Muscle of leg (tissue), 11 donors: ENCODE results near the gene TSTD2. TPM values are rescaled to one million over a fixed set of nuclear protein-coding genes. Genes with fewer than 3 reads are reported as not detected.
A peak's percentile ranks its signal among the peaks of the same experiment; 100 is the strongest.

ENCODE experiments used
- DNase-seq: peaks from one replicate; pipeline ENCODE4 v3.0.0; 2013
- H3K27ac ChIP-seq: one replicate; pipeline ENCODE4 v1.5.1; 2013; ENCODE audit warnings: mild to moderate bottlenecking, low read length, control low read depth
- H3K27me3 ChIP-seq: one replicate; pipeline ENCODE4 v1.6.1; 2013; ENCODE audit warnings: low read length; ENCODE audit not compliant: control insufficient read depth, insufficient read depth
- H3K36me3 ChIP-seq: one replicate; pipeline ENCODE4 v1.6.1; 2013; ENCODE audit warnings: low read length; ENCODE audit not compliant: control insufficient read depth, insufficient read depth
- H3K4me1 ChIP-seq: one replicate; pipeline ENCODE4 v1.6.1; 2013; ENCODE audit warnings: low read length; ENCODE audit not compliant: control insufficient read depth, insufficient read depth
- H3K4me3 ChIP-seq: one replicate; pipeline ENCODE4 v1.5.1; 2013; ENCODE audit warnings: low read length, control low read depth
- H3K9me3 ChIP-seq: replicated peaks from 2 replicates; pipeline ENCODE4 v1.6.1; 2013; ENCODE audit warnings: low read depth, low read length; ENCODE audit not compliant: control insufficient read depth
- WGBS: methylation state at CpG from one replicate; pipeline ENCODE4 v1.1.5; 2013; ENCODE audit warnings: missing lambda C conversion rate; ENCODE audit not compliant: insufficient coverage; 5-methylcytosine and 5-hydroxymethylcytosine counted together
- polyA plus RNA-seq, 8 donors: library from polyadenylated mRNA; unstranded; fragments of 120-200 nt; gene quantifications; one replicate each; pipeline versions ENCODE4 v1.2.1 to v1.2.3, GENCODE V29; 2013; ENCODE audit warnings: inconsistent platforms in 1 of 8, low replicate concordance in 1 of 8; ENCODE audit not compliant: insufficient read length in 8 of 8, insufficient read depth in 1 of 8
- total RNA-seq: library from RNA; stranded (reverse); fragments of 120-200 nt; gene quantifications from one replicate; pipeline ENCODE4 v1.2.4, GENCODE V29; 2013

Gene TSTD2
- total and polyA plus RNA-seq, 9 donors = 17.6 to 30.4 (median 19.6) TPM

DNA sequence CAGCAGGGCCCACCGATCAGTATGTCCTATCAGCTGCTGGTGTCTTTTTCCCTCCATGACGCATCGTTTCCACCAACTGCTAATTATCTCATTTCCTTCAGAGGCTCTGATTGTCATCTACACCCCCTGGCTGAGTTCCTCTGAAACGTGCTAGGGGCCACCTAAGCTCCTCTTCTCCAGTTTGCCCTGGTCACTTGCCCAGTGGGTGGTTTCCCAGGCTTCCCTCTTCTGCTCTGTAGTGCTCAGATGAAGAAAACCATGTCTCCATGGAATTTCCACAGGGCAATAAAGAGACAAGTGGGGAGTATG is 65.3 kb downstream of the TSTD2 start:
- peak overlapping the region; percentile 82 for H3K27ac ChIP-seq
- no peak overlapping the region for H3K4me3 ChIP-seq
- H3K4me1 ChIP-seq = peaks cover 64% of the 10 kb centered on the region
- no peaks in the 10 kb centered on the region for H3K9me3 ChIP-seq
- H3K36me3 ChIP-seq = peaks cover 20% of the 10 kb centered on the region
- WGBS = 54% methylated on average over 4 of the region's 4 CpGs
- peak; percentile 63 for DNase-seq
- H3K27me3 ChIP-seq = no peaks in the 10 kb centered on the region

- Histone ChIP-seq H3K27me3 (no peaks in the 10 kb centered on the region), H3K4me1 (peaks cover 61% of the 10 kb centered on the region), H3K27ac (peak overlapping the region; percentile 82), H3K4me3 (no peak overlapping the region), H3K36me3 (peaks cover 18% of the 10 kb centered on the region), H3K9me3 (no peaks in the 10 kb centered on the region)
- DNase-seq = peak; percentile 27
- WGBS = 70% methylated on average over 8 of the region's 9 CpGs
Measured at GRCh38 chr9:97567182-97567893, 65.8 kb downstream of the TSTD2 start.

- H3K36me3 ChIP-seq = peaks cover 18% of the 10 kb centered on the region
- no peak overlapping the region for H3K27ac ChIP-seq
- no peaks in the 10 kb centered on the region for H3K27me3 ChIP-seq
- DNase-seq = no peak
- no CpG with 5 or more reads among the region's 5 CpGs for WGBS
- peaks cover 41% of the 10 kb centered on the region for H3K4me1 ChIP-seq
- no peaks in the 10 kb centered on the region for H3K9me3 ChIP-seq
- no peak overlapping the region for H3K4me3 ChIP-seq
Measured at GRCh38 chr9:97565262-97565661, 67.9 kb downstream of the TSTD2 start.

DNA sequence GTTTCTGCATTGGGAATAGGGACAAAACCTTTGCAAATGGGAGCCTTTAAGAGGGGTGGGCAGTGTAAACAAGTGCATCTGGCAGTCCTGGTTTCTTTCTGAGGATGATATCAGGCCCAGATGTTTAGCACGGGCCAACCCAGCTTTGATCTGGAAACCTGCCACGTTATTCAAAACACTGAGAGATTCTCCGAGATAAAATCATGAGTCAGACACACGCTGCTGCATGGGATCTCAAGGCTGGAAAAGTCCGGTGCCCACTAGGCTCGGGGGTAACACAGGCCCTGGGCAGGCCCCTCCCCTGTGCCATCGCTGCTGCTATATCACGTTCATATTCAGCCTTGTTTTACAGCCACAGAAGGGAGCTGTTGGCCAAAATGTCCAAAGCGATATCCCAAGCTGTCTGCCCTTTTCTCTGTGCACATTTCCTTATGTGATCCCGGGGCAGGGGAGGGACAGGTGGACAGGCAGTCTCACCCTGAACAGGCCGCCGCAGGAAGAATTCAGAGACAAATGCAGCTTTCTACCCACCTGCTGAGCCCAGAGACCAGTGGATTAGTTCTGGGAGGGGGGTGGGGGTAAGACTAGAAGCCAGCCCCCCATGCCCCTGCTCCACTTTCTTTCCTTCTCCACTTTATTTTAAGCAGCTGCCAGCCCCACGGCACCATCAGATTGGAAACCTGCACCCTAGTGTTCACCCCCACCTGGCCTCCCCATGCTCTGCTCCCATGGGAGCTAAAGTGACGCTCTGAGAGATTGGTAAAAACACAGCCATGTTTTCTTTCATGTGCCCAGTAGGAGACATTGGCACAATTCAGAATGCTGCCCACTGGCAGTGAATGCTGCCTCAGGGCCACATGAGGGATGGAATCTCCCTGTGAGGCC is 68.6 kb downstream of the TSTD2 start:
- H3K9me3 ChIP-seq = no peaks in the 10 kb centered on the region
- H3K27me3 ChIP-seq = no peaks in the 10 kb centered on the region
- H3K27ac ChIP-seq = no peak overlapping the region
- peak; percentile 48 for DNase-seq
- peaks cover 40% of the 10 kb centered on the region for H3K4me1 ChIP-seq
- no peak overlapping the region for H3K4me3 ChIP-seq
- H3K36me3 ChIP-seq = peaks cover 18% of the 10 kb centered on the region
- 28% methylated on average over 9 of the region's 14 CpGs for WGBS

GRCh38 chr9:97563458-97564135 is 69.6 kb downstream of the TSTD2 start:
- Histone ChIP-seq H3K36me3 (peaks cover 11% of the 10 kb centered on the region), H3K4me3 (no peak overlapping the region), H3K27me3 (no peaks in the 10 kb centered on the region), H3K4me1 (peaks cover 34% of the 10 kb centered on the region), H3K9me3 (no peaks in the 10 kb centered on the region), H3K27ac (no peak overlapping the region)
- no peak for DNase-seq
- 66% methylated on average over 4 of the region's 13 CpGs for WGBS

DNA sequence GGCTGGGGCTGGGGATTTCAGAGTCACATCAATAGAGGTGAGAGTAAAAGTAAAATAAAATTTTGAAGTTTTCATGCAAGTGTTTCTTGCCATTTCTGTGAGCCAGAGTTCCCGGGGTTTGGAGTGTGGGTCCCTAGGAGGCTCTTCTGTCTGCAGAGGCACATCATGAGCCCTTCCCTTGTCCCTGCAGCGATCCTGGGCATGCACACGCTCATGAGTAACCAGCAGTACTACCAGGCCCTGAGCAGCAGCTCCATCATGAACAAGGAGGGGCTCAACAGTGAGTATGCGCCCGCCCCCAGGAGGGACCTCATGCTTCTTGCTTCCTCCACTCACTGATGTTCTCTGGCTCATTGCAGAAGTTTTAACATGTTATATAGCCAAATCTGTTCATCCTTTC is 70.6 kb downstream of the TSTD2 start:
- peaks cover 11% of the 10 kb centered on the region for H3K36me3 ChIP-seq
- H3K27ac ChIP-seq = no peak overlapping the region
- H3K27me3 ChIP-seq = no peaks in the 10 kb centered on the region
- DNase-seq = peak; percentile 40
- H3K9me3 ChIP-seq = no peaks in the 10 kb centered on the region
- H3K4me3 ChIP-seq = no peak overlapping the region
- 62% methylated on average over 3 of the region's 5 CpGs for WGBS
- H3K4me1 ChIP-seq = peaks cover 25% of the 10 kb centered on the region

- H3K9me3 ChIP-seq = no peaks in the 10 kb centered on the region
- H3K4me3 ChIP-seq = no peak overlapping the region
- DNase-seq = no peak
- H3K4me1 ChIP-seq = peaks cover 17% of the 10 kb centered on the region
- H3K36me3 ChIP-seq = peaks cover 11% of the 10 kb centered on the region
- WGBS = 78% methylated on average over 3 of the region's 3 CpGs
- no peak overlapping the region for H3K27ac ChIP-seq
- H3K27me3 ChIP-seq = no peaks in the 10 kb centered on the region
Measured at GRCh38 chr9:97561501-97561900, 71.7 kb downstream of the TSTD2 start.

DNA sequence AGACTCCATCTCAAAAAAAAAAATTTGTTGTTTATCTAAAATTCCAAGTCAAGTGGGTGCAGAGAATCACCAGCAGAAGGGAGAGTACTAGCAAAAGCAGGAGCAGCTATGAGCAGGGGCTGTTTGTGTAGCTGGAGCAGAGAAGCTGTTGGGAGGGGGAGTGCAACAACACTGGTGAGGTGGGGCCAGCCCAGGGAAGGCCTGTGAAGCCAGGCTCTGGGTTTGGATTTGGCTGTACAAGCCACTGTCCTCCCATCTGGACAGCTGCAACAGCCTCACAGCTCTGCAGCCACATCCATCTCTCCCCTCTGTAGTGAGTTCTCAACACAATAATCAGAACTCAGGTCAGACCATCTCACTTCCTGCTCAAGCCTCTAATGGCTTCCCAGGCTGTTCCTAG is 72.3 kb downstream of the TSTD2 start:
- no peak overlapping the region for H3K27ac ChIP-seq
- no peak for DNase-seq
- H3K36me3 ChIP-seq = peaks cover 11% of the 10 kb centered on the region
- H3K4me3 ChIP-seq = no peak overlapping the region
- no peaks in the 10 kb centered on the region for H3K9me3 ChIP-seq
- peaks cover 2% of the 10 kb centered on the region for H3K27me3 ChIP-seq
- peaks cover 17% of the 10 kb centered on the region for H3K4me1 ChIP-seq

DNA sequence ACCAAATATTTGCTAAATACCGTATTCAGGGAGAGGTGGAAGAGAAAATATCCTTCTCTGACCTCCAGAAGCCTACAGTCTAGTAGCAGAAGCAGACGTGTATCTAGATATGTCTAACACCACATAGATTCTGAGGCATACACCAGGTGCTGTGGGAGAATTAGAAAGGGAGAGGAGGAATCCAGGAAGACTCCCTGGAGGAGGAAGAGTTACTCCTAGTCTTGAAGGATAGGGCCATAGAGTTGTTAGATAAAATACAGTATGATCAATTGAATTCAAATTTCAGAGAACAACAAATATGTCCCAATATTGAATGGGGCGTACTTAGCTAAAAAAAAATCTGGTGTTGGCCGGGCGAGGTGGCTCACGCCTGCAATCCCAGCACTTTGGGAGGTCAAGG is 73.0 kb downstream of the TSTD2 start:
- no CpG with 5 or more reads among the region's 6 CpGs for WGBS
- Histone ChIP-seq H3K9me3 (no peaks in the 10 kb centered on the region), H3K36me3 (peaks cover 5% of the 10 kb centered on the region), H3K27ac (no peak overlapping the region), H3K4me1 (peaks cover 18% of the 10 kb centered on the region), H3K4me3 (no peak overlapping the region), H3K27me3 (peaks cover 6% of the 10 kb centered on the region)
- no peak for DNase-seq

DNA sequence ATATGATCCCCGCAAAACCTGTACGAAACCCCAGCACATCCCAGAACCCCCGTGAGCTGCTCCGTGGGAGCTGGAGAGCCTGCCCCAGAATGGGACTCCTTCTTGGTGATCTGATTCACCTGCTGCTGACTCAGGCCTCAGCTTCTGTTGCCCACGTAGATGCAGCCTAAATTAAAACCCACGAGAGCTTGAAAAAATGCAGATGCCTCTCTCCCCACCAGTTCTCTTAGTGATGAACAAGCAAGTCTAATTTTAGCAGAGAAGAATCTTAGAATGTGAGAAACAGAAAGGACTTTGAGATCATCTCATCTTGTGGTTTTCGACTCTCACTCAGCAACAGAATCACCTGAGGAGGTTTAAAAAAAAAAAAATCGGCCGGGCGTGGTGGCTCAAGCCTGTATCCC is 74.1 kb downstream of the TSTD2 start:
- no peaks in the 10 kb centered on the region for H3K36me3 ChIP-seq
- DNase-seq = no peak
- no peak overlapping the region for H3K27ac ChIP-seq
- no peaks in the 10 kb centered on the region for H3K9me3 ChIP-seq
- H3K4me3 ChIP-seq = no peak overlapping the region
- H3K4me1 ChIP-seq = peaks cover 9% of the 10 kb centered on the region
- peaks cover 7% of the 10 kb centered on the region for H3K27me3 ChIP-seq
- 91% methylated on average over 5 of the region's 10 CpGs for WGBS
